Measurements from ENCODE around the gene BCDIN3D.

DNA sequence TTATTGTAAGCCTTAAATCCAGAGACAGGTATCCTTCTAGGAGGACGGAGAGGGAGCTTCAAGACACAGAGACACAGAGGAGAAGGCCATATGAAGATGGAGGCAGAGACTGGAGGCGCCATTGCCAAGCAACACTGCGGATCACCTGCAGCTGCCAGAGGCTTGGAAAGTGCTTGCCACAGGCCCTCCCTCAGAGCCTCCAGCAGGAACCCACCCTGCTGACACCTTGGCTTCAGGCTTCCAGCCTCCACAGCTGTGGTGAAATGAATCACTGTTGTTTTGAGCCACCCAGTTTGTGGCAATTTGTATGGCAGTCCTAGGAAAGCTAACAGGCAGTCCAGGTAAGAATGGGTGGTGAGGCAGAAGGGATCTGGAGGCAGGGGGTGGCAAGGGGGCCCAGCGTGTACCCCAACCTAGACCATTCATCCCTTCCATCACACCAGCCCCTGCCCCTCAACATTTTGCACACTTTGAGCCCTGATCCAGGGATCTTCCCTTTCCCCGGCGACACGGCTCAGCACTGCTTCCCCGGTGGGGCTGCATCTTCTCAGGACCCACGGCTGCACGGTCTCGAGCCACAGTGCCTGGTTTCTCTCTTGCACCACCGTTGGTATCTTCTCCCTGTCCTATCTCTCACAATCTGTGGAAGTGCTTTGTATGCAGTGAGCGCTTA, 22.3 kb upstream of the BCDIN3D start:
- TF ChIP-seq, protein P1, sequence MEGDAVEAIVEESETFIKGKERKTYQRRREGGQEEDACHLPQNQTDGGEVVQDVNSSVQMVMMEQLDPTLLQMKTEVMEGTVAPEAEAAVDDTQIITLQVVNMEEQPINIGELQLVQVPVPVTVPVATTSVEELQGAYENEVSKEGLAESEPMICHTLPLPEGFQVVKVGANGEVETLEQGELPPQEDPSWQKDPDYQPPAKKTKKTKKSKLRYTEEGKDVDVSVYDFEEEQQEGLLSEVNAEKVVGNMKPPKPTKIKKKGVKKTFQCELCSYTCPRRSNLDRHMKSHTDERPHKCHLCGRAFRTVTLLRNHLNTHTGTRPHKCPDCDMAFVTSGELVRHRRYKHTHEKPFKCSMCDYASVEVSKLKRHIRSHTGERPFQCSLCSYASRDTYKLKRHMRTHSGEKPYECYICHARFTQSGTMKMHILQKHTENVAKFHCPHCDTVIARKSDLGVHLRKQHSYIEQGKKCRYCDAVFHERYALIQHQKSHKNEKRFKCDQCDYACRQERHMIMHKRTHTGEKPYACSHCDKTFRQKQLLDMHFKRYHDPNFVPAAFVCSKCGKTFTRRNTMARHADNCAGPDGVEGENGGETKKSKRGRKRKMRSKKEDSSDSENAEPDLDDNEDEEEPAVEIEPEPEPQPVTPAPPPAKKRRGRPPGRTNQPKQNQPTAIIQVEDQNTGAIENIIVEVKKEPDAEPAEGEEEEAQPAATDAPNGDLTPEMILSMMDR (conservative IDR thresholded peaks at IDR 0.05; ENCODE audit: low read depth, low read length), result no peak
- TF ChIP-seq EZH2phosphoT487 (IDR thresholded peaks at IDR 0.05; ENCODE audit: borderline replicate concordance, low read length), result no peak
